OCI-M2 (cell line): ENCODE data around the gene PCED1A.

Experiments used
- DNase-seq: peaks from one replicate; lab custom pipeline; 2025; ENCODE audit not compliant: unreplicated experiment; lab: John Stamatoyannopoulos, UW

The PCED1A gene

GRCh38 chr20:2840138-2840966 lies at the start of gene PCED1A, which contains the start of gene VPS16:
Gene PCED1A (minus strand): TSS chr20:2840655. CDS start chr20:2839912, 743 bp downstream.
Gene VPS16 (plus strand): TSS chr20:2840745. CDS start chr20:2840775, 30 bp downstream.
- no peak for DNase-seq

GRCh38 chr20:2889797-2890196 lies 49.3 kb upstream of the PCED1A start:
- DNase-seq: no peak

GRCh38 chr20:2889209-2889608 lies 48.8 kb upstream of the PCED1A start:
- no peak for DNase-seq

GRCh38 chr20:2888224-2888955 lies 47.9 kb upstream of the PCED1A start:
- DNase-seq: no peak

GRCh38 chr20:2887715-2888114 lies 47.3 kb upstream of the PCED1A start:
- no peak for DNase-seq

GRCh38 chr20:2883726-2884637 lies 43.5 kb upstream of the PCED1A start:
- DNase-seq: no peak

- DNase-seq: no peak
Observed at GRCh38 chr20:2880650-2881049, 40.2 kb upstream of the PCED1A start.

GRCh38 chr20:2879146-2879545 lies 38.7 kb upstream of the PCED1A start:
- no peak for DNase-seq

GRCh38 chr20:2878515-2878914 lies 38.1 kb upstream of the PCED1A start:
- no peak for DNase-seq

- DNase-seq: no peak
Observed at GRCh38 chr20:2875690-2876203, 35.3 kb upstream of the PCED1A start.

- DNase-seq: no peak
Observed at GRCh38 chr20:2874456-2874855, 34.0 kb upstream of the PCED1A start.

- no peak for DNase-seq
Observed at GRCh38 chr20:2873747-2874041, 33.2 kb upstream of the PCED1A start.

GRCh38 chr20:2873010-2873746 lies 32.7 kb upstream of the PCED1A start, which contains the start of gene PTPRA:
Gene PTPRA (plus strand): TSS chr20:2873481. CDS start chr20:2964278, 90,797 bp downstream.
- peak; percentile 84 for DNase-seq

- DNase-seq: no peak
Observed at GRCh38 chr20:2872459-2873009, 32.1 kb upstream of the PCED1A start.

GRCh38 chr20:2871661-2872458 lies 31.4 kb upstream of the PCED1A start:
- no peak for DNase-seq

GRCh38 chr20:2871111-2871465 lies 30.6 kb upstream of the PCED1A start:
- no peak for DNase-seq

- DNase-seq: no peak
Observed at GRCh38 chr20:2869381-2869780, 28.9 kb upstream of the PCED1A start.

- DNase-seq: no peak
Observed at GRCh38 chr20:2867081-2867864, 26.8 kb upstream of the PCED1A start.
